ENCODE results near the gene SHANK1. TPM values are rescaled to one million over a fixed set of nuclear protein-coding genes. Genes with fewer than 3 reads are reported as not detected.

The SHANK1 gene
- total and polyA plus RNA-seq, 2 of the 13 experiments (the other 11 are each of a cell fraction or from before 2014, with no cell fraction given): not detected

DNA sequence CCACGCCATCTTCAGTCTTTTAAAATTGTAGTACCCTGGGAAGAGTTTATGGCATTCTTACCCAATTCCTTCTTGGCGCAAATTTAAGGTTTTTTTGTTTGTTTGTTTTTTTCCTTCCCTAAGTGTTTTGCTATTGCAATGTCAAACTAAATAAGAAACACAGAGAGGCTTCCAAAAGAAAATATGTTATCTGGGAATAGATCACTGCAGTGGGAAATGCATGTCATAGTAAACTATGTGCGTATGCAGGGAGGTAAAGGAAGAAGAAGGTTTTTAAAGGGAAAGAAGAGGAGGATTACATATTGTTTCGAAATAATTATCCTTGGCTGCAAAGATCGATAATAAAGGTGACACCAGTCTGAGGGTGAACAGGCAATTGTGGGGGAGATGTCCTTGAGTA lies 16.7 kb upstream of the SHANK1 start:
- TF ChIP-seq FOXJ3 (CRISPR knock-in tag; IDR thresholded peaks at IDR 0.05; ENCODE audit: borderline replicate concordance) (no peak), ZNF484 (CRISPR knock-in tag; IDR thresholded peaks at IDR 0.05; ENCODE audit: borderline replicate concordance, low read depth) (no peak), RXRA (CRISPR knock-in tag; IDR thresholded peaks at IDR 0.05) (no peak), XRCC5 (optimal IDR thresholded peaks at IDR 0.05; ENCODE audit: low read length) (no peak), RARA (CRISPR knock-in tag; IDR thresholded peaks at IDR 0.05) (no peak), MAZ (IDR thresholded peaks at IDR 0.05; ENCODE audit: borderline replicate concordance, low read depth, low read length) (no peak), MAZ (CRISPR knock-in tag; IDR thresholded peaks at IDR 0.05; ENCODE audit: low read depth) (no peak), NAIF1 (CRISPR knock-in tag; IDR thresholded peaks at IDR 0.05; ENCODE audit: borderline replicate concordance) (no peak), ZBTB20 (CRISPR knock-in tag; IDR thresholded peaks at IDR 0.05; ENCODE audit: borderline replicate concordance, low read depth) (no peak)
- TF ChIP-seq, protein P1, sequence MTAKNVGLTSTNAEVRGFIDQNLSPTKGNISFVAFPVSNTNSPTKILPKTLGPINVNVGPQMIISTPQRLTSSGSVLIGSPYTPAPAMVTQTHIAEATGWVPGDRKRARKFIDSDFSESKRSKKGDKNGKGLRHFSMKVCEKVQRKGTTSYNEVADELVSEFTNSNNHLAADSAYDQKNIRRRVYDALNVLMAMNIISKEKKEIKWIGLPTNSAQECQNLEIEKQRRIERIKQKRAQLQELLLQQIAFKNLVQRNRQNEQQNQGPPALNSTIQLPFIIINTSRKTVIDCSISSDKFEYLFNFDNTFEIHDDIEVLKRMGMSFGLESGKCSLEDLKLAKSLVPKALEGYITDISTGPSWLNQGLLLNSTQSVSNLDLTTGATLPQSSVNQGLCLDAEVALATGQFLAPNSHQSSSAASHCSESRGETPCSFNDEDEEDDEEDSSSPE (CRISPR knock-in tag; IDR thresholded peaks at IDR 0.05): no peak
- WGBS (ENCODE audit: low lambda C conversion rate): 13% methylated on average over 5 of the region's 5 CpGs
- no peaks in the 10 kb centered on the region for H3K79me2 ChIP-seq (ENCODE audit: insufficient read depth, low read length)
- H3K4me3 ChIP-seq (replicated peaks in 1 of 3; ENCODE audit: insufficient read depth in 1 of 3, low read depth in 2 of 3, low read length in 3 of 3): no peak overlapping the region
- ATAC-seq: no peak
- intact Hi-C loops (cut with micrococcal nuclease; ENCODE audit: unreplicated experiment) (no loop called here), in situ Hi-C loops (cut with HindIII; ENCODE audit: extremely low pct_ligation_motif_present, low pct_unique_long_range_greater_than_20kb) (no loop called here)
- H3K27me3 ChIP-seq (ENCODE audit: control insufficient read depth in 1 of 2, insufficient read depth in 2 of 2, low read length in 2 of 2): peaks cover 0 to 8% of the 10 kb centered on the region in 2 experiments; a peak in 2 of 5 replicates
- H2AFZ ChIP-seq (ENCODE audit: low read length): no peak overlapping the region
- no peaks in the 10 kb centered on the region for H3K36me3 ChIP-seq (replicated peaks in 1 of 2; ENCODE audit: control insufficient read depth in 1 of 2, insufficient read depth in 2 of 2, low read length in 2 of 2)
- FAIRE-seq: no peak
- no peaks in the 10 kb centered on the region for H3K9me3 ChIP-seq (ENCODE audit: low read length)
- no peak overlapping the region for H3K4me2 ChIP-seq (ENCODE audit: low read depth, low read length)
- no TSS peak for BruUV-seq (replicated peaks)
- POLR2A ChIA-PET: no interaction called here
- no peak overlapping the region for H3K9ac ChIP-seq (ENCODE audit: insufficient read depth, low read depth, low read length)
- no peak overlapping the region for H3K27ac ChIP-seq (ENCODE audit: extremely low read length, insufficient read depth, low read length)
- CTCF ChIA-PET (ENCODE audit: low intra/inter-chr PET ratio, low total read pairs): no interaction called here
- H4K20me1 ChIP-seq (ENCODE audit: insufficient read depth, low read length): no peaks in the 10 kb centered on the region
- no peaks in the 10 kb centered on the region for H3K4me1 ChIP-seq (ENCODE audit: insufficient read depth, low read length)
- no peak for DNase-seq (ENCODE audit: low spot score)

Data from HepG2 (cell line).